A673 (cell line): Measurements from ENCODE around the gene ST7L. TPM values are rescaled to one million over a fixed set of nuclear protein-coding genes. Genes with fewer than 3 reads are reported as not detected.

Source experiments
- BruUV-seq: library from RNA; stranded (reverse); fragments of 400-500 nt; replicated peaks from 2 replicates; lab custom pipeline; 2021; lab: Mats Ljungman, UMichigan
- CTCF ChIA-PET: fragments of 300-600 bp; sonication (Branson Sonifier 250); formaldehyde crosslinking; loops from one replicate; lab custom pipeline; 2022; ENCODE audit warnings: antibody characterized with exemption; lab: Charles Lee
- POLR2A ChIA-PET: fragments of 300-600 bp; sonication (Branson Sonifier 250); formaldehyde crosslinking; loops from one replicate; lab custom pipeline; 2022; ENCODE audit warnings: antibody characterized with exemption; ENCODE audit not compliant: low non-redundant PET; lab: Charles Lee
- DNase-seq: peaks from one replicate; pipeline ENCODE4 v3.0.0-alpha.2; 2015; ENCODE audit warnings: low spot score
- H3K27ac ChIP-seq: fragments of 200-600 bp; sonication (generic); 2 replicates; pipeline ENCODE4 v1.5.1; 2016; ENCODE audit warnings: mixed run types, low read depth, mild to moderate bottlenecking, mixed read lengths, antibody characterized with exemption, low read length; ENCODE audit not compliant: poor library complexity, severe bottlenecking
- H3K27me3 ChIP-seq: fragments of 200-600 bp; sonication (generic); replicated peaks from 2 replicates; pipeline ENCODE4 v1.6.1; 2017; ENCODE audit warnings: mixed run types, low read depth, mild to moderate bottlenecking, mixed read lengths, antibody characterized with exemption, low read length; ENCODE audit not compliant: insufficient read depth, poor library complexity
- H3K36me3 ChIP-seq: fragments of 200-600 bp; sonication (generic); 2 replicates; pipeline ENCODE4 v1.6.1; 2016; ENCODE audit warnings: mixed run types, mild to moderate bottlenecking, mixed read lengths, antibody characterized with exemption, low read length; ENCODE audit not compliant: insufficient read depth, poor library complexity, severe bottlenecking
- H3K4me1 ChIP-seq: fragments of 200-600 bp; sonication (generic); 2 replicates; pipeline ENCODE4 v1.6.1; 2017; ENCODE audit warnings: mixed run types, mild to moderate bottlenecking, mixed read lengths, antibody characterized with exemption, low read length; ENCODE audit not compliant: insufficient read depth, poor library complexity, severe bottlenecking
- H3K4me3 ChIP-seq: fragments of 200-600 bp; sonication (generic); 2 replicates; pipeline ENCODE4 v1.5.1; 2016; ENCODE audit warnings: low read depth, mixed run types, mild to moderate bottlenecking, mixed read lengths, low read length; ENCODE audit not compliant: poor library complexity, severe bottlenecking
- H3K9me3 ChIP-seq: fragments of 200-600 bp; sonication (generic); 2 replicates; pipeline ENCODE4 v1.6.1; 2016; ENCODE audit warnings: mixed run types, low read depth, mild to moderate bottlenecking, mixed read lengths, antibody characterized with exemption, low read length; ENCODE audit not compliant: poor library complexity, severe bottlenecking
- CTCF ChIP-seq: fragments of 300-800, 200-600 bp; sonication (generic); conservative IDR thresholded peaks from 2 replicates; pipeline ENCODE4 v1.5.1; 2017; ENCODE audit warnings: low read depth, mild to moderate bottlenecking, antibody characterized with exemption, low read length, moderate library complexity, mixed read lengths
- EZH2 ChIP-seq: fragments of 200-600 bp; sonication (generic); IDR thresholded peaks from 2 replicates; pipeline ENCODE4 v1.6.1; 2017; ENCODE audit warnings: borderline replicate concordance, low read depth, mild to moderate bottlenecking, mixed read lengths, antibody characterized with exemption, low read length; ENCODE audit not compliant: poor library complexity, severe bottlenecking
- intact Hi-C: fragments of 100-400 bp; cut with micrococcal nuclease; formaldehyde crosslinking; loops from one replicate; pipeline ENCODE4 v1.10.0; 2022; ENCODE audit not compliant: unreplicated experiment
- total RNA-seq: library from RNA; stranded (reverse); gene quantifications from 2 replicates; pipeline ENCODE4 v1.2.3, GENCODE V29; 2021

Gene ST7L
- total RNA-seq, 1 experiment from 2014 or later = 29.6 TPM

- H3K4me1 ChIP-seq = no peaks in the 10 kb centered on the region
- no peak for DNase-seq
- no TSS peak for BruUV-seq
- no peaks in the 10 kb centered on the region for H3K9me3 ChIP-seq
- intact Hi-C loops = no loop called here
- no peak overlapping the region for H3K27ac ChIP-seq
- CTCF ChIA-PET = interaction anchor here (0.7 kb wide), 1 partner anchor 180 kb away, joined by 3 read pairs; no protein-coding TSS in a partner anchor
- TF ChIP-seq EZH2 (no peak), CTCF (no peak)
- H3K36me3 ChIP-seq = peaks cover 8% of the 10 kb centered on the region
- POLR2A ChIA-PET = interaction anchor here (0.6 kb wide), 1 partner anchor 45 kb away, joined by 11 read pairs; no protein-coding TSS in a partner anchor
- no peak overlapping the region for H3K4me3 ChIP-seq
- no peaks in the 10 kb centered on the region for H3K27me3 ChIP-seq
Observed at GRCh38 chr1:112540226-112540794, 78.6 kb downstream of the ST7L start.

GRCh38 chr1:112538883-112539282, 80.1 kb downstream of the ST7L start:
- Histone ChIP-seq H3K27me3 (no peaks in the 10 kb centered on the region), H3K4me1 (no peaks in the 10 kb centered on the region), H3K4me3 (no peak overlapping the region), H3K36me3 (peaks cover 8% of the 10 kb centered on the region), H3K9me3 (no peaks in the 10 kb centered on the region), H3K27ac (no peak overlapping the region)
- TF ChIP-seq CTCF = no peak
- TF ChIP-seq EZH2 = no peak
- POLR2A ChIA-PET = no interaction called here
- no TSS peak for BruUV-seq
- CTCF ChIA-PET = no interaction called here
- intact Hi-C loops = no loop called here
- no peak for DNase-seq

GRCh38 chr1:112537456-112537855, 81.5 kb downstream of the ST7L start:
- ChIA-PET POLR2A (no interaction called here), CTCF (no interaction called here)
- no peak for DNase-seq
- peaks cover 8% of the 10 kb centered on the region for H3K36me3 ChIP-seq
- TF ChIP-seq EZH2 (no peak), CTCF (no peak)
- H3K27me3 ChIP-seq = no peaks in the 10 kb centered on the region
- no peaks in the 10 kb centered on the region for H3K9me3 ChIP-seq
- H3K4me3 ChIP-seq = no peak overlapping the region
- no TSS peak for BruUV-seq
- no peaks in the 10 kb centered on the region for H3K4me1 ChIP-seq
- H3K27ac ChIP-seq = no peak overlapping the region
- intact Hi-C loops = no loop called here
